Activated CD8-positive, alpha-beta memory T cell treated with anti-CD3 and anti-CD28 coated beads, Interleukin-2, amount 50 U/mL, for 1 hour (primary cell): Measurements from ENCODE around the gene IDUA.

ENCODE experiments used
- DNase-seq: peaks from one replicate; pipeline ENCODE4 v3.0.0-alpha.2; 2020; ENCODE audit errors: extremely low read depth

IDUA gene

DNA sequence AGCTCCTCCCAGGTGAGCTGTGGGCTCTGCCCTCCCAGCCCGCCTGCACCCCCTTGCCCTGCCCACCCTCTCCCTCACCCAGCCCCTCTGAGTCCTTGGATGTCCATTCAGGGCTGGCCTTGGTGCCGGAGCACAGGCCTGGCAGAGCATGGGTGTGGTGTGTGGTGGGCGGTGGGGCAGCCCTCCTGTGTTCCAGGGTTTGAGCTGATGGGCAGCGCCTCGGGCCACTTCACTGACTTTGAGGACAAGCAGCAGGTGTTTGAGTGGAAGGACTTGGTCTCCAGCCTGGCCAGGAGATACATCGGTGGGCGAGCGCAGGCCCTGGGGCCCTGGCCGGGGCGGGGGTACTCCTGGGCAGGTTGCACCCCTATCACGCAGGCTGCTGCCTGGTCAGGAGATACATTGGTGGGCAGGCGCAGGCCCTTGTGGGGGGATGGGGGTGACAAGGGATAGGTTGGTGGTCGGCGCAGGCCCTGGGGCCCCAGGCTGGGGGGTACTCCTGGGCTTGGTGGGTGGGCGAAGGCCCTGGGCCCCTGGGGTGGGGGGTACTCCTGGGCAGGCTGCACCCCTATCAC lies 13.9 kb downstream of the IDUA start:
- DNase-seq: no peak

GRCh38 chr4:1001561-1002130 lies 14.8 kb downstream of the IDUA start:
- DNase-seq: no peak

DNA sequence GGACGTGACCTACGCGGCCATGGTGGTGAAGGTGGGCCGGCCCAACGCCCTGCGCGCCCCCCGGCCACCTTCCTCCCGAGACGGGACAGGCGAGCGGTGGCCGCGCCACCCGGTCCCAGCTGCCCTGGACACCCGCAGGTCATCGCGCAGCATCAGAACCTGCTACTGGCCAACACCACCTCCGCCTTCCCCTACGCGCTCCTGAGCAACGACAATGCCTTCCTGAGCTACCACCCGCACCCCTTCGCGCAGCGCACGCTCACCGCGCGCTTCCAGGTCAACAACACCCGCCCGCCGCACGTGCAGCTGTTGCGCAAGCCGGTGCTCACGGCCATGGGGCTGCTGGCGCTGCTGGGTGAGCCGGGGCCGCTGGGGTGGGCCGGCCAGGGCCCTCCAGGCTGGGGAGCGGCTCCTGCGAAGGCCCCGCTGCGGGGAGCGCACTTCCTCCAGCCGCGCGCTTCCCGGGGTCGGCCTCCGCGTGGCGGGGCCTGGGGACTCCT lies 15.3 kb downstream of the IDUA start:
- no peak for DNase-seq

- DNase-seq: no peak
Observed at GRCh38 chr4:1002631-1003251, 15.9 kb downstream of the IDUA start.

- no peak for DNase-seq
Observed at GRCh38 chr4:1003271-1004070, 16.6 kb downstream of the IDUA start.

DNA sequence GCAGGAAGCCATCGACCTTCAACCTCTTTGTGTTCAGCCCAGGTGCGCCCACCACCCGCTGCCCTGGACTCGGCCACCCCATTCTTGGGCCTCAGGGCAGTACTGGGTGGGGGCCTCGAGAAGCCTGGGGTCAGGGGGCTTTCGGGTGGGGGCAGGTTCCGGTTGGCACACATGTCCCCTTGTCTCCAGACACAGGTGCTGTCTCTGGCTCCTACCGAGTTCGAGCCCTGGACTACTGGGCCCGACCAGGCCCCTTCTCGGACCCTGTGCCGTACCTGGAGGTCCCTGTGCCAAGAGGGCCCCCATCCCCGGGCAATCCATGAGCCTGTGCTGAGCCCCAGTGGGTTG lies 17.2 kb downstream of the IDUA start:
- DNase-seq: no peak

DNA sequence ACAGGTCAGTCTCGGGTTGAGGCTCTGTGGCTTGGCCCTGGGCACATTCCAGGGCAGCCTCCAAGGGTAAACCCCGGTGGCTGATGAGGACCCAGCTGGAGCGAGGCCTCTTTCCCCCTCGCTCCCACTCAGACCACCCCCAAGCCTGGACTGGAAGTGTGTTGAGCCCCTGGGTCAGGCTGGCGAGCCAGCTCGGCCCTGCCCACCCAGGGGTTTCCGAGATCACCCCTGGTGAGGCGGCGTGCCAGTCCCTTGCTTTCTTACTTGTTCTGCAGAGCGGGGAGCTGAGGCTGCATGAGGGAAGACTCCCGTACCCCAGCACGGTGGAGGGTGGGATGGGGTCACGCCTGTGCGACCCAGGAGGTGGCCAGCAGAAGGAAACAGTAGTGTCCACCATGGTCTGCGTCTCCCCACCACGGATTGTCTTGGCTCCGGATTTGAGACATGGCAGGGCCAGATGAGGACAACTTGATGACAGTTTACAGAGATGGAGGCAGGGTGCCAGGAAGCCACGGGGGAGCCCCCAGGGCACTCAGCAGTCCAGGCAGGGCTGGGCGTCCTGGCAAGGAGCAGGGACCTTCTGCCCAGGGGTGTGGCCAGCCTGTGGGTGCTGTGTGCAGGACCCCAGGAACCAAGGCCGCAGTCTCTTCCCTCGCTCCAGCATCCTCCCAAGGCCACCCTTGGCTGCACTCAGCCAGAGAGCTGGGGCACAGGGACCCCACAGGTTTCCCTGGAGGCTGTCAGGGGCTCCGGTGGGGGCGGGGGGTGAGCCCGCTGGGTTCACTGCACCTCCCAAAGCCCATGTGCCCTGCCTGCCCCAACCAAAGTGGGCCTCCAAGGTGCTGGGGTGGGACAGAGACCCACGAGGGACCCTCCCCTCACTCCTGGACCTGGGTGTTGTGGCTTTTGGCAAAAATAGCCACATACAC lies 18.0 kb downstream of the IDUA start:
- DNase-seq: no peak

DNA sequence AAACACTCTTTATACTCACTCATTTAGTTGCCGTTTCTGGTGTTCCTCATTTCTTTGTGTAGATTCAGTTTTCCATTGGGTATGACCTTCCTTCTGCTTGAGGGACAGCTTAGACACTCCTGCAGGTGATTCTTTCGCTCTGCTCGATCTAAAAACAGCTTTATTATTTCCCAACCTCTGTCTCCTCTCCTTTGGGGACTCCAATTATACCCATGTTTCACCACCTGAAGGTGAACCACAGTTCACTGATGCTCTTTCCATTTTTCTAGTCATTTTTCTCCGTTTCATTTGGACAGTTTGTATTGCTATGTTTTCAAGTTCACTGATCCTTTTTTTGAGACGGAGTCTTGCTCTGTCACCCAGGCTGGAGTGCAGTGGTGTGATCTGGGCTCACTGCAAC lies 20.0 kb downstream of the IDUA start:
- no peak for DNase-seq

GRCh38 chr4:1008840-1009541 lies 22.1 kb downstream of the IDUA start:
- DNase-seq: no peak

DNA sequence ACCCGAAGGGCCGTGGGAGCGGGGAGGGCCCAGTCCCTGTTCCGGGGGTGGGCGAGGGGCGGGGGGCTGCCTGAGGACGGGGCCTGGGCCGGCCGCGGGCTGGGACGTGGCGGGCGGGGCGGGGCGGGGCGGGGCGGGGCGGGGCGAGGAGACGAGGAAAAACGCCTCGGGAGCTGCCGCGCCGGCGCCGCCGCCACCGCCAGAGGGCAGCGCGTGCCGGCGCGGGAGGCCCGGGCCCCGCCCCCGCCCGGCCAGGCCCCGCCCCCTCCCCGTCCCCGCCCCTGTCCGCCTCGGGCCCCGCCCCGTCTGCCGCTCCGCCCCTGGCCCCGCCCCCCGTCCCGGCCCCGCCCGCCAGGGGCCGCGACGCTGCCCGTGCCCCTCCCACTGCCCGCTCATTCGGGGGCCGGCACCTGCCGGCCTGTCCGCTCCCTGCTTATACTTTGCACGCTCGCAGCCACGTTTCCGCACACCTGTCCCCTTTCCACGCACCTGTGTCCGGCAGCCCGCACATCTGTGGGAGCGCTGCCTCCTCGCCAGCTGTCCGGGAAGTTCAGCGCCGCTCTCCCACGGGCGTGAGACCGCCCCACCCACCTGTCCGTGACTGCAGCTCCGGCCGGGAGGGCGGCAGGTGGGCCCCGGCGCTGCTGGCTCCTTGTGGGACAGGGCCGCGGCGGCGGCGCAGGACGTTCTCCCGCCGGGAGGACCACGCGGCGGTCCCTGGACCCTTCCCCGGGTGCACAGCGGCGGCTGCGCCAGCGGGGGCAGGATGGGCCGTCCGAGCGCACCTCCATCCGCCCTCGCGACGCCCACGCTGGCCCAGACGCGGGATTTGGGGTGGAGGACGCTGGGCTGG lies 22.9 kb downstream of the IDUA start:
- DNase-seq: no peak

DNA sequence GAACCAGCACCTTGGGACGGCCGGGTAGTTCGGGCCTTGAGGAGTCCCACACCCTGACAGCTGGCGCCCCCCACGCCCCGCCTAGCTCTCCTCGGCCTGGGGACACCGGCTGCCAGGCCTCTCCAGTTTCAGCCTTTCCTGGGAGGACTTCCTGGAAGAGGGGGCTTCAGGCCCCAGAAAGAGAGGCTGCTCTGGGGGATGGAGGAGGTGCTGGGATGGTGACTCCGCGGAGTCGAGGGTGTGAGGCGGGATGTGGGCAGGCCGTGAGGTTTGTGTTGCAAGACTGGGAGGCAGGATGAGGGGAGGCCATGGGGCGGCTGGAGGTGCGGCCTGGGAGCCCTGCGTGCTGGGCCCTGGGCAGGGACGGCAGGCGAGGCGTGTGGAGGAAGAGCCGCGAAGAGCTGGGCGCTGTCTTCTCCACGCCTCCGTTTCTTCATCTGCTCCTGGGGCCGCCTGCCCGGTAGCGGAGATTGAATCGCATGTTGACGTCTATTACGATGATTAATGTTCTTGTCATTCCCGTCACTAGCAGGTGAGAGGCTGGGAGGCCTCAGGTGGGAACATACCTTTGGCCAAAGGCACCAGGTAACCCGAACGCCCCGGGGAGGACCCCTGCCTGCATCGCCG lies 23.7 kb downstream of the IDUA start:
- DNase-seq: peak; percentile 40

DNA sequence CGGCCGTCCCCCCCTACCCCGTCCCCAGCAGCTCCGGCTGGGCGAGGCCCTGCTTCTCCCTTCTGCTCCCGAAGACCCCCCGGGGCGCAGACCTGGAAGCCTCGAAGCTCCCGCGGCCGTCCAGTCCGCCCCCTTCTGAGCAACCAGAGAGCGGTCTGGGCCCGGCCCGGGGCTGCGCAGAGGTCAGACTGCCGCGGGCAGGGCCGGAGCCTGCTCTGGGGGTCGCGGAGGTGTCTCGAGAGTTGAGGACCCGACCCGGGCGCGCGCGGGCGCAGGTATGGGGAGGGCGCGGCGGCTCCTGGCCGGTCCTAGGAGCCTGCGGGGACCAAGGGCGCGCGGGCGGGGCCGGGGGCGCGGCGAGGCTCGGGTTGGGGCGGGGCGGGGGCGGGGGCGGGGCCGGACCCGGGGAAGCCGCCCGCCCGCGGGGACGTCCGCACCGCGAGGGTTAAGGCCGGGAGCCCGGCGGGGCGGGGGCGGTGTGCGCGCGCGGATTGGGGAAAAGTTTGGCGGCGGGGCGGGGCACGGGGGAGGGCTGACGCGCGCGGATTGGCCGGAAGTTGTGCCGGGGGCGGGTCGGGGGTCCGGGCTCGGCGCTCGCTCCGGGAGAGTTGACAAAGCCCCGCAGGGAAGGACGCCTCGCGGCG lies 24.3 kb downstream of the IDUA start, which contains the start of gene FGFRL1:
TSS of gene FGFRL1 (plus strand) at position 605 of the 644 bp plus-strand sequence. CDS start 860 bp downstream, outside the sequence.
- DNase-seq: peak; percentile 79

DNA sequence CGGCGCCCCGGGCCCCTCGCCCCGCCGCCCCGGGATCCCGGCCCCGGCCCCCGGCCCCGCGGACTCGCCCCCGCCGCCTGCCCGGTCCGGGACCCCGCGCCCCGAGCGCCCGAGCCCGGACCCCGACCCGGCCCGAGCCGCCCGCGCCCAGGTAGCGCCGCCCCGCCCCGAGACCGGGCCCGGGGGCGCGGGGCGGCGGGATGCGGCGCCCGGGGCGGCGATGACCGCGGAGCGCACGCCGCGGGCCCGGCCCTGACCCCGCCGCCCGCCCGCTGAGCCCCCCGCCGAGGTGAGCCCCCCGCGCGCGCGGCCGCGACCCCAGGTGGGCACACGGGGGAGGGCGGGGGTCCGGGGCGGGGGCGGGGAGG lies 24.8 kb downstream of the IDUA start:
- DNase-seq: no peak

DNA sequence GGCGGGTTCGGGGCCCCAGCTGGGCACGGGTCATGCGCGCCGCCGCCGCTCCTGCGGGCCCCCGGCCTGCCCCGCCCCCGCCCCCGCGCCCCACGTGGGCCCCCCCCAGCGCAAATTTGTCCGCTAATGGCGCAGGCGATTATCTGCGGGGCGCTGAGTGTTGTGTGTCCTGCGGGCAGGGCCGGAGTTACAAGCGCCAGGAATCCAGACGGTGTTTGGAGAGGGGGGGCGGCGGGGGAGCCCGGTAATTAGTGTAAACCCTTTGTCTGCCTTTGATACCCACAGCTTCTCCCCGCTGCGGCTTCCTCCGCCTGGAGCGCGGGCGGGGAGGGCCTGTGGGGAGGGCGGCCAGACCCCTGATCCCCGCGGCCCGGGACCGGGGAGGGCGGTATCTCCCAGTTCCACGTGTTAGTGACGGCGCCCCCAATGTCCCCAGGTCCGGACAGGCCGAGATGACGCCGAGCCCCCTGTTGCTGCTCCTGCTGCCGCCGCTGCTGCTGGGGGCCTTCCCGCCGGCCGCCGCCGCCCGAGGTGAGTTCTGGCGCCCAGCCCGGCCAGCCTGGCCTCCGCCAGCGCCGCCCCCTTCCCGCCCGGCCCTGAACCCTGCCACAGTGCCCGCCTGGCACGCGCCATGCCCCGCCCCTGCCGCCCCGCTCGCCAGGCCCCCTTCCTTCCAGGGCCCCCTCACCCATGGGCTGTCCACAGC lies 25.3 kb downstream of the IDUA start:
- DNase-seq: no peak

DNA sequence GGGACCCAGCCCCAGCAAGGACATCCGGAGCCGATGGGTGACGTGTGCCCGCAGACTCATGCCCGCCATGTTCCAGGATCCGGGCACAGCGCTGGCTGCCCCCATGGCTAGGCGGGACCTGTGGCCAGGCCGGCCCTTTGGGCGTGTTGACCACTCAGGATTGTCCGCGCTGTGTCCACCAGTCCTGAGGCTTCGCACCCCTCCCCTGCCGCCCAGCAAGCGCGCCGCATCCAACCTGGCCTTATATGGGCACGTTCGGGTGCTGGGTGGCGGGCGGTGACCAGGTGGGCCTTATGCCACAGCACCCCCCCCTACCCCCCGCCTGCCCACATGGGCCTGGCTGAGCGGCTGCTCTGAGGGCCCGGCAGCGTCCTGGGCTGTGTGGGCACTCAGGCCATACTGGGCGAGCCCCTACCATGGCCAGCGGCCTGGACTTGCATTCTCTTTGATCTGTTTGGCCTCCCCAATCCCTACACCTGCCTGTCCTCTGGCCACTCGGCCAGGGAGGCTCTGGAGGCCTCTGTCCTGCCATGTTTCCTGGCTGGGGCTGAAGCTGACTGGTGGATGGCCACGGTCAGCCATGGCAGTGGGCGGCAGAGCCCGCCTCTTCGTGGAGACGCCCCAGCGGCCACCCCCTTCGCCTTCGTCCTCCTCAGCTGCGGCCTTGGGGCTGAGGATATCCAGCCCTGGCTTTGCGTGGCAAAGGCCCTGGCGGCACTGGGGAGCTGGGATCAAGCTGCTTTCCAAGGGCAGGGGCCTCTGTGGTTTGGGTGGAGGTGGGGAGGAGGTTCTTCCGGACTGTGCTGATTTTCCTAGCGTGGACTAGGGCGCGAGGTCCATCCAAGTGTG lies 26.6 kb downstream of the IDUA start:
- no peak for DNase-seq

DNA sequence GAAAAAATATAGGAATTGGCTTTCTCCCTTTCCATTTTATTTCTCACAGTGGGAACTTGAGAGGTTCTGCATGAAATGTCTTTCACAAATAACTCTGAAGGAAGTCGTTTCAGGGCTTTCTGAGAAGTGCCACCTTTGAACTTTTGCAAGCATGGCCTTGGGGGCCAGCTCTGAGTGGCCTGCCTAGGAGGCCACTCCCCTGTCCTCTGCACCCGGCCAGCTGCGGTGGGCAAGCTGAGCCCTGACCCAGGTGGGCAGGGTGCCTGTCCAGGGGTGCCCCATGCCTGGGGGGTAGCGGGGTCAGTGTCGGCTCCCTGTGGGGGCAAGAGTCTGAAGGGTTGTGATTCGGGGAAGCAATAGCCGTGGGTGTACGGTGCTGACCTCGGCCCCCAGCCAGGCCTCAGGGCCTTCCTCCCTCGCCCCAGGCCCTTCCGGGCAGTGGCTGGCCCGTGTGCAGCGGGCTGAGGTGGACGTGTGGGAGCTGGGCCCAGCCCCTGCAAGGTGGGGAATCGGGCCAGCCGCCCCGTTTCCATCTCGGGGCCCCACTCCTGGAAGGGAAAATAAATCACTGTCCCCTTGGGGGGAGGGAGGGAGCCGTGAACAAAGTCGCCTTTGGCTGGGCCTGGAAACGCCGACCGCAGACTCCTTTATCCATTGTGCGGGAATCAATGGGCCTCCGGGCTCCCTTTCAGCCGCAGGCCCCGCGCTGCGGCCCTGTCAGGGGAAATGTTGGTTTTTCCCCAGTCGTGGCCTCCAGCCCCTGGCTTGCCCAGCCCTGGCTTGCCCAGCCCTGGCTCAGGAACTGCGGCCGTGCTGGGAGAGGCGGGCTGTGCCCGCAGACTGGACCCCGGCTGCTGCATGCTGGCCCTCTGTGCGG lies 27.7 kb downstream of the IDUA start:
- no peak for DNase-seq
